ENCODE measurements around the gene ATP11A.

ATP11A gene

GRCh38 chr13:112686364-112686763, 3.5 kb upstream of the ATP11A start:
- H3K27me3 ChIP-seq (replicated peaks; ENCODE audit: insufficient read depth, low read length): no peaks in the 10 kb centered on the region
- H3K79me2 ChIP-seq (ENCODE audit: low read length): peaks cover 6% of the 10 kb centered on the region
- DNase-seq: no peak
- no peak overlapping the region for H3K9ac ChIP-seq (ENCODE audit: low read length)
- H2AFZ ChIP-seq (ENCODE audit: low read length): no peak overlapping the region
- peaks cover 16% of the 10 kb centered on the region for H3F3A ChIP-seq (ENCODE audit: insufficient read depth, low read length)
- H3K4me2 ChIP-seq (ENCODE audit: low read depth, low read length): no peak overlapping the region
- TF ChIP-seq EZH2 (optimal IDR thresholded peaks at IDR 0.05; ENCODE audit: low read depth, low read length) (no peak), CTCF (IDR thresholded peaks at IDR 0.05; ENCODE audit: low read length) (no peak), EZH2phosphoT487 (IDR thresholded peaks at IDR 0.05; ENCODE audit: low read length) (no peak)
- H4K20me1 ChIP-seq (ENCODE audit: insufficient read depth, low read length): no peaks in the 10 kb centered on the region
- H3K4me3 ChIP-seq (ENCODE audit: low read length): no peak overlapping the region
- H3K36me3 ChIP-seq (replicated peaks; ENCODE audit: insufficient read depth, low read length): no peaks in the 10 kb centered on the region
- H3K9me2 ChIP-seq (replicated peaks; ENCODE audit: insufficient read depth, low read length): no peaks in the 10 kb centered on the region
- no peaks in the 10 kb centered on the region for H3K4me1 ChIP-seq (ENCODE audit: low read length)
- H3K9me3 ChIP-seq (replicated peaks; ENCODE audit: insufficient read depth, low read length): no peaks in the 10 kb centered on the region
- no peak overlapping the region for H3K27ac ChIP-seq (ENCODE audit: low read length)

- H3K36me3 ChIP-seq (replicated peaks; ENCODE audit: insufficient read depth, low read length): no peaks in the 10 kb centered on the region
- H3K9ac ChIP-seq (ENCODE audit: low read length): no peak overlapping the region
- no peaks in the 10 kb centered on the region for H3K9me3 ChIP-seq (replicated peaks; ENCODE audit: insufficient read depth, low read length)
- no peak overlapping the region for H3K4me3 ChIP-seq (ENCODE audit: low read length)
- H3K4me2 ChIP-seq (ENCODE audit: low read depth, low read length): no peak overlapping the region
- H3K9me2 ChIP-seq (replicated peaks; ENCODE audit: insufficient read depth, low read length): no peaks in the 10 kb centered on the region
- H3K4me1 ChIP-seq (ENCODE audit: low read length): 0 out of 2 replicates have a peak, but pooled peaks cover under 1% of the 10 kb centered on the region
- peaks cover 16% of the 10 kb centered on the region for H3F3A ChIP-seq (ENCODE audit: insufficient read depth, low read length)
- no peak overlapping the region for H2AFZ ChIP-seq (ENCODE audit: low read length)
- no peak overlapping the region for H3K27ac ChIP-seq (ENCODE audit: low read length)
- H4K20me1 ChIP-seq (ENCODE audit: insufficient read depth, low read length): no peaks in the 10 kb centered on the region
- no peaks in the 10 kb centered on the region for H3K27me3 ChIP-seq (replicated peaks; ENCODE audit: insufficient read depth, low read length)
- H3K79me2 ChIP-seq (ENCODE audit: low read length): peaks cover 12% of the 10 kb centered on the region
- no peak for DNase-seq
- TF ChIP-seq CTCF (IDR thresholded peaks at IDR 0.05; ENCODE audit: low read length): no peak
- TF ChIP-seq EZH2 (optimal IDR thresholded peaks at IDR 0.05; ENCODE audit: low read depth, low read length): no peak
- TF ChIP-seq EZH2phosphoT487 (IDR thresholded peaks at IDR 0.05; ENCODE audit: low read length): no peak
Measured at GRCh38 chr13:112686987-112687386, 2.9 kb upstream of the ATP11A start.

GRCh38 chr13:112687836-112688559, 1.8 kb upstream of the ATP11A start:
- H3K4me1 ChIP-seq (ENCODE audit: low read length): peaks cover 10% of the 10 kb centered on the region; the same call in 1 of the 2 replicates
- no peak overlapping the region for H3K9ac ChIP-seq (ENCODE audit: low read length)
- no peak for TF ChIP-seq CTCF (IDR thresholded peaks at IDR 0.05; ENCODE audit: low read length)
- no peak for TF ChIP-seq EZH2phosphoT487 (IDR thresholded peaks at IDR 0.05; ENCODE audit: low read length)
- TF ChIP-seq EZH2 (optimal IDR thresholded peaks at IDR 0.05; ENCODE audit: low read depth, low read length): no peak
- no peak overlapping the region for H2AFZ ChIP-seq (ENCODE audit: low read length)
- H3K79me2 ChIP-seq (ENCODE audit: low read length): peaks cover 22% of the 10 kb centered on the region
- no peak overlapping the region for H3K4me2 ChIP-seq (ENCODE audit: low read depth, low read length)
- H3K9me3 ChIP-seq (replicated peaks; ENCODE audit: insufficient read depth, low read length): no peaks in the 10 kb centered on the region
- H3K9me2 ChIP-seq (replicated peaks; ENCODE audit: insufficient read depth, low read length): no peaks in the 10 kb centered on the region
- no peaks in the 10 kb centered on the region for H4K20me1 ChIP-seq (ENCODE audit: insufficient read depth, low read length)
- no peaks in the 10 kb centered on the region for H3K27me3 ChIP-seq (replicated peaks; ENCODE audit: insufficient read depth, low read length)
- DNase-seq: no peak
- no peak overlapping the region for H3K27ac ChIP-seq (ENCODE audit: low read length)
- H3F3A ChIP-seq (ENCODE audit: insufficient read depth, low read length): peaks cover 16% of the 10 kb centered on the region
- H3K36me3 ChIP-seq (replicated peaks; ENCODE audit: insufficient read depth, low read length): no peaks in the 10 kb centered on the region
- no peak overlapping the region for H3K4me3 ChIP-seq (ENCODE audit: low read length)
